Measurements from ENCODE around the gene ELMO1. TPM values are rescaled to one million over a fixed set of nuclear protein-coding genes. Genes with fewer than 3 reads are reported as not detected.

ELMO1 gene
- total RNA-seq, 1 donor: under 0.01 TPM

DNA sequence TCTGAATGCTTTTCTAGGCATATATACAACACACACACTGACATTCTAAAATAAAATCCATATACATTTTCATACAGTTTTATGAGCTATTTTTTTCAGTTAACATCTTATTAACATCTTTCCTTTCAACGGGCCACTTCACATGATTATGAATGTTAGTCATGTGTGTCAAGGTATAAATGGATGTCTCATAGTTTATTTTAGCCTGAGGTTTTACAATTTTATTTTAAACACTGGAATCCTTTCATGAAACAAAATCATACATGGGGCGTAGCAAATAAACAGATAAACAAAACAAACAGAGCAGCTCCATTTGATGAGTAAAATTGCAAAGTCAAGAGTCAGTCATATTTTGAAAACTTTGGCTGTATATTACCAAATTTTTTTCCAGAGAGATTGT, 604.3 kb downstream of the ELMO1 start:
- H3K4me3 ChIP-seq (ENCODE audit: low read depth, low read length): no peak overlapping the region
- TF ChIP-seq, protein P1, sequence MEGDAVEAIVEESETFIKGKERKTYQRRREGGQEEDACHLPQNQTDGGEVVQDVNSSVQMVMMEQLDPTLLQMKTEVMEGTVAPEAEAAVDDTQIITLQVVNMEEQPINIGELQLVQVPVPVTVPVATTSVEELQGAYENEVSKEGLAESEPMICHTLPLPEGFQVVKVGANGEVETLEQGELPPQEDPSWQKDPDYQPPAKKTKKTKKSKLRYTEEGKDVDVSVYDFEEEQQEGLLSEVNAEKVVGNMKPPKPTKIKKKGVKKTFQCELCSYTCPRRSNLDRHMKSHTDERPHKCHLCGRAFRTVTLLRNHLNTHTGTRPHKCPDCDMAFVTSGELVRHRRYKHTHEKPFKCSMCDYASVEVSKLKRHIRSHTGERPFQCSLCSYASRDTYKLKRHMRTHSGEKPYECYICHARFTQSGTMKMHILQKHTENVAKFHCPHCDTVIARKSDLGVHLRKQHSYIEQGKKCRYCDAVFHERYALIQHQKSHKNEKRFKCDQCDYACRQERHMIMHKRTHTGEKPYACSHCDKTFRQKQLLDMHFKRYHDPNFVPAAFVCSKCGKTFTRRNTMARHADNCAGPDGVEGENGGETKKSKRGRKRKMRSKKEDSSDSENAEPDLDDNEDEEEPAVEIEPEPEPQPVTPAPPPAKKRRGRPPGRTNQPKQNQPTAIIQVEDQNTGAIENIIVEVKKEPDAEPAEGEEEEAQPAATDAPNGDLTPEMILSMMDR (IDR thresholded peaks at IDR 0.05; ENCODE audit: insufficient read depth, low read depth, low read length): no peak
- no peak for DNase-seq (ENCODE audit: low read depth)

DNA sequence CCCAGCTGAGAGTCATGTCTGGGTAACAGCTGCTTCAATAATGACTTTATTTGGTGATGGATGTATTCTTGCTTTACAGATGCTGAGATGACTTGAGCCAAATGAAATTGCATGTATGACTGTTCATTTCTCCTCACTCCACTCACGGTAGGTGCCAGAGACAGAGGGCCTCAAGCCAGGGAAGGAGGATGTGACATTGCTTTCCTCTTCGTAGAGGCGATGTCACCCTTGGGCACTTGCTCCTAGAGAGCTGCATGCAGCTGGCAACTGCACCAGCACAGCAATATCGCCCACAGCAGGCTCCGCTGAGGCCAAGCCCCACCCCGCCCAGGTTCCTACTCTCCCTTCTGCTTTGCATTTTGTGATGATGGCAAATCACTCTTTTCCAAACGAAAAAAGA, 607.8 kb downstream of the ELMO1 start:
- TF ChIP-seq, protein P1 (IDR thresholded peaks at IDR 0.05; ENCODE audit: insufficient read depth, low read depth, low read length): no peak
- DNase-seq (ENCODE audit: low read depth): no peak
- no peak overlapping the region for H3K4me3 ChIP-seq (ENCODE audit: low read depth, low read length)

- DNase-seq (ENCODE audit: low read depth): no peak
- H3K4me3 ChIP-seq (ENCODE audit: low read depth, low read length): no peak overlapping the region
- TF ChIP-seq, protein P1 (IDR thresholded peaks at IDR 0.05; ENCODE audit: insufficient read depth, low read depth, low read length): no peak
Measured at GRCh38 chr7:36838616-36839225, 609.9 kb downstream of the ELMO1 start.

DNA sequence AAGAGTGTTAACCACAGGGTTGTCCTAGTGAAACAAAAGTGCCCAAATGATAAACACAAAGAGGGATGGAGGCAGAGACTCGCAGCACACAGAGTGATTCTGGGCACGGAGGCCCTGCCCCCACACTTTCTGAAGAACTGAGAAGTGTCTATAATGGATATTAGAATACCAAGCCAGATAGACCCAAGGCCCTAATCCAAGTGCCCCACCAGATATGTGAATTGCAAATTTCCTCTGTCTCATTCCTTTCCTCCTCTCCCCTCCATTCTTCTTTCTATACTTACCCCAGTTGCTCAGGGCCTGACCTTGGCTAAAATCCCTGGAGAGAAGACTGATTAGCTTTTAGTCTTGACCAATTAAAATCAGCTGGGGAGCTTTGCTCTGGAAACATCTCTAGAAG, 617.6 kb downstream of the ELMO1 start:
- no peak for DNase-seq (ENCODE audit: low read depth)
- no peak overlapping the region for H3K4me3 ChIP-seq (ENCODE audit: low read depth, low read length)
- TF ChIP-seq, protein P1 (IDR thresholded peaks at IDR 0.05; ENCODE audit: insufficient read depth, low read depth, low read length): no peak

GRCh38 chr7:36827726-36828703, 620.6 kb downstream of the ELMO1 start:
- TF ChIP-seq, protein P1 (IDR thresholded peaks at IDR 0.05; ENCODE audit: insufficient read depth, low read depth, low read length): no peak
- no peak for DNase-seq (ENCODE audit: low read depth)
- H3K4me3 ChIP-seq (ENCODE audit: low read depth, low read length): no peak overlapping the region

DNA sequence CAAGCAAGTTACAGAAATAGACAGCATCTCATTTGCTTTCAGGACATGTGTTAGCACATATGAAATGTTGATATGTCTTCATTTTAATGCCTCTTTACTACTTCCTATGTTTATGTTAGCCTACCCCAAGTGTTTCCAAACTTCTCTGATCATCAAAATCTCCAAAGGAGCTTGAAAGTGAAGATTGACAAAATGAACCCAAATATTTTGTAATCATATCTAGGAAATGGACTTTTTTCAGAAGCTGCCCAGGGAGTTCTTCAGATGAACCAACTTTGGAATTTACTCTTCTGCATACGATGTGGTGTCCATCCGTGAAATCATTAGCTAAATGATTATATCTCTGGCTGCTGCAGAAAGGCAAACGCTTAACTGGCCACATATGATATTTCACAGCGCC, 623.2 kb downstream of the ELMO1 start:
- no peak for DNase-seq (ENCODE audit: low read depth)
- TF ChIP-seq, protein P1 (IDR thresholded peaks at IDR 0.05; ENCODE audit: insufficient read depth, low read depth, low read length): no peak
- no peak overlapping the region for H3K4me3 ChIP-seq (ENCODE audit: low read depth, low read length)

Data from fibroblast of villous mesenchyme (primary cell).